ENCODE data around the gene GALNT9. TPM values are rescaled to one million over a fixed set of nuclear protein-coding genes. Genes with fewer than 3 reads are reported as not detected.

The GALNT9 gene
- polyA plus RNA-seq, 1 of the 3 experiments (the other 2 are of a cell fraction) = not detected

DNA sequence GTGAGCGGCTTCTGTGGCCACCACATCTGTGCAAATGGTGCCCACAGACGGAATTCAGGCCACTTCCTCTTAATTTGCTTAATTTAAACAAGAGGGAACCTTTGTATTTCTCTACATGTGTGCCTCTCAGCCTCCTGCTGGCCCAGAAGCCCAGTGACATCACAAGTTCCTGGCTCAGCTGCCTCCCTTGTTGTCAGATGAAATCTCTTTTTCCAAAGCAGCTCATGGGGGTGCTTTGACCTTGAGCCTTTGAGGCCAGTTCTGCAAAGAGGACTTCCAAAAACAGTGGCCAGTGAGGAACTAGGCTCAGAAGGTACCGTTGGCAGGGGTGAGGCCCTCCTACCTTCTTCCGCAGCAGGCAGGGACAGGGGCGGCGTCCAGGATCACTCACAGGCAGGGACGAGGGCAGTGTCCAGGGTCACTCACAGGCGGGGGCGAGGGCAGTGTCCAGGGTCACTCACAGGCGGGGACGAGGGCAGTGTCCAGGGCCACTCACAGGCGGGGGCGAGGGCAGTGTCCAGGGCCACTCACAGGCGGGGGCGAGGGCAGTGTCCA, 35.0 kb upstream of the GALNT9 start:
- WGBS (ENCODE audit: low lambda C conversion rate) = 43% methylated on average over 5 of the region's 15 CpGs
- Histone ChIP-seq H3K4me1 (ENCODE audit: control insufficient read depth in 1 of 2, insufficient read depth in 2 of 2, low read depth in 1 of 2, low read length in 1 of 2) (no peaks in the 10 kb centered on the region), H3K27ac (ENCODE audit: low read depth in 2 of 2, low read length in 1 of 2) (no peak overlapping the region), H3F3A (replicated peaks; ENCODE audit: insufficient read depth) (no peaks in the 10 kb centered on the region), H3K4me3 (ENCODE audit: low read depth in 2 of 2, low read length in 1 of 2) (no peak overlapping the region), H3K9me3 (no peaks in the 10 kb centered on the region), H3K79me2 (ENCODE audit: insufficient read depth) (no peaks in the 10 kb centered on the region), H3K4me2 (no peak overlapping the region), H3K9me2 (no peaks in the 10 kb centered on the region), H3K36me3 (replicated peaks in 1 of 2; ENCODE audit: control insufficient read depth in 1 of 2, insufficient read depth in 2 of 2, low read length in 1 of 2) (no peaks in the 10 kb centered on the region), H3K27me3 (ENCODE audit: insufficient read depth) (peaks cover 23% of the 10 kb centered on the region), H3K9ac (no peak overlapping the region), H4K20me1 (ENCODE audit: insufficient read depth) (no peaks in the 10 kb centered on the region), H2AFZ (ENCODE audit: low read depth) (no peak overlapping the region)
- no peak for DNase-seq
- POLR2A ChIA-PET = no interaction called here
- CTCF ChIA-PET = no interaction called here
- TF ChIP-seq RFX5 (IDR thresholded peaks at IDR 0.05; ENCODE audit: low read length) = no peak
- TF ChIP-seq POLR2AphosphoS5 (IDR thresholded peaks at IDR 0.05; ENCODE audit: low read depth, low read length) = no peak
- TF ChIP-seq RAD21 (IDR thresholded peaks at IDR 0.05; ENCODE audit: low read length) = no peak
- TF ChIP-seq GATA2 (CRISPR knock-in tag; IDR thresholded peaks at IDR 0.05) = no peak
- TF ChIP-seq MAX (IDR thresholded peaks at IDR 0.05; ENCODE audit: low read depth) = no peak
- no peak for TF ChIP-seq NRF1 (IDR thresholded peaks at IDR 0.05; ENCODE audit: low read depth, low read length)
- no peak for TF ChIP-seq RCOR1 (IDR thresholded peaks at IDR 0.05; ENCODE audit: low read length)
- TF ChIP-seq, protein P1, sequence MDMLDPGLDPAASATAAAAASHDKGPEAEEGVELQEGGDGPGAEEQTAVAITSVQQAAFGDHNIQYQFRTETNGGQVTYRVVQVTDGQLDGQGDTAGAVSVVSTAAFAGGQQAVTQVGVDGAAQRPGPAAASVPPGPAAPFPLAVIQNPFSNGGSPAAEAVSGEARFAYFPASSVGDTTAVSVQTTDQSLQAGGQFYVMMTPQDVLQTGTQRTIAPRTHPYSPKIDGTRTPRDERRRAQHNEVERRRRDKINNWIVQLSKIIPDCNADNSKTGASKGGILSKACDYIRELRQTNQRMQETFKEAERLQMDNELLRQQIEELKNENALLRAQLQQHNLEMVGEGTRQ (IDR thresholded peaks at IDR 0.05; ENCODE audit: borderline replicate concordance, low read depth, low read length) = no peak
- no peak for TF ChIP-seq SMC3 (IDR thresholded peaks at IDR 0.05; ENCODE audit: low read depth, low read length)
- no peak for TF ChIP-seq JUND (IDR thresholded peaks at IDR 0.05)
- no peak for TF ChIP-seq YY1 (IDR thresholded peaks at IDR 0.05; ENCODE audit: low read depth)
- TF ChIP-seq RXRA (IDR thresholded peaks at IDR 0.05; ENCODE audit: borderline replicate concordance, low read depth) = no peak
- no peak for TF ChIP-seq NFIC (IDR thresholded peaks at IDR 0.05; ENCODE audit: borderline replicate concordance)
- TF ChIP-seq TAF1 (IDR thresholded peaks at IDR 0.05; ENCODE audit: borderline replicate concordance, low read depth, low read length) = no peak
- no peak for TF ChIP-seq MEF2A (IDR thresholded peaks at IDR 0.05; ENCODE audit: borderline replicate concordance, low read depth)
- TF ChIP-seq TEAD4 (IDR thresholded peaks at IDR 0.05; ENCODE audit: borderline replicate concordance, insufficient read depth) = no peak
- no peak for TF ChIP-seq MXI1 (IDR thresholded peaks at IDR 0.05; ENCODE audit: low read depth, low read length)
- no peak for TF ChIP-seq TCF12 (IDR thresholded peaks at IDR 0.05)

GRCh38 chr12:132363661-132364347, 34.4 kb upstream of the GALNT9 start:
- no peak for DNase-seq
- no peak overlapping the region for H3K4me2 ChIP-seq
- H2AFZ ChIP-seq (ENCODE audit: low read depth) = no peak overlapping the region
- CTCF ChIA-PET = no interaction called here
- H3K79me2 ChIP-seq (ENCODE audit: insufficient read depth) = no peaks in the 10 kb centered on the region
- H3K27ac ChIP-seq (ENCODE audit: low read depth in 2 of 2, low read length in 1 of 2) = no peak overlapping the region
- H3K9ac ChIP-seq = no peak overlapping the region
- H3F3A ChIP-seq (replicated peaks; ENCODE audit: insufficient read depth) = no peaks in the 10 kb centered on the region
- no peaks in the 10 kb centered on the region for H3K4me1 ChIP-seq (ENCODE audit: control insufficient read depth in 1 of 2, insufficient read depth in 2 of 2, low read depth in 1 of 2, low read length in 1 of 2)
- H3K36me3 ChIP-seq (replicated peaks in 1 of 2; ENCODE audit: control insufficient read depth in 1 of 2, insufficient read depth in 2 of 2, low read length in 1 of 2) = no peaks in the 10 kb centered on the region
- no peak overlapping the region for H3K4me3 ChIP-seq (ENCODE audit: low read depth in 2 of 2, low read length in 1 of 2)
- no peaks in the 10 kb centered on the region for H3K9me2 ChIP-seq
- no peaks in the 10 kb centered on the region for H3K9me3 ChIP-seq
- H3K27me3 ChIP-seq (ENCODE audit: insufficient read depth) = peaks cover 17% of the 10 kb centered on the region
- 57% methylated on average over 11 of the region's 22 CpGs for WGBS (ENCODE audit: low lambda C conversion rate)
- POLR2A ChIA-PET = no interaction called here
- H4K20me1 ChIP-seq (ENCODE audit: insufficient read depth) = no peaks in the 10 kb centered on the region
- TF ChIP-seq IRF3 (IDR thresholded peaks at IDR 0.05; ENCODE audit: low read depth, low read length) (no peak), FOXJ3 (CRISPR knock-in tag; IDR thresholded peaks at IDR 0.05) (no peak), PBX3 (IDR thresholded peaks at IDR 0.05) (no peak), TAF1 (IDR thresholded peaks at IDR 0.05; ENCODE audit: borderline replicate concordance, low read depth, low read length) (no peak), USF1 (IDR thresholded peaks at IDR 0.05; ENCODE audit: borderline replicate concordance, low read depth) (no peak), YY1 (IDR thresholded peaks at IDR 0.05; ENCODE audit: low read depth) (no peak), CTCF (IDR thresholded peaks at IDR 0.05) (no peak), FOXM1 (IDR thresholded peaks at IDR 0.05; ENCODE audit: low read depth) (no peak)

All from SK-N-SH (cell line).